ENCODE data around the gene FGGY.
A peak's percentile ranks its signal among the peaks of the same experiment; 100 is the strongest.

FGGY gene

DNA sequence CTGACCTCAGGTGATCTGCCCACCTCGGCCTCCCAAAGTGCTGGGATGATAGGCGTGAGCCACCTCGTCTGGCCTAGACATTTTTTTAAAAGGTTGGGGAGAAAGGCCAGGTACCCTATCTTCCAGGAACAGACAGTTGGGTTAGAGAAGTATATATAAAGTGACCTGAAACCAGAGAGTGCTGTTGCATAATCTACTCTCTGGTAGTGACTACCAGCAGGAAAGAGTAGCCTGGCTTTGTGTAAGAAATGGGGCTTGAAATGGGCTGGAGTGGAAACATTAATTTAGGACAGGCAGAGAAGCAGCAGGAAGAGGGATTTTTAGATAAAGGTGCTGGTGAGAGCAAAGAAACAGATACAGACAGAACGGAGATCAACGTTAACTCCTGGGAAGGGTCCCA lies 392.1 kb downstream of the FGGY start:
- H3K9ac ChIP-seq (ENCODE audit: low read depth, low read length): no peak overlapping the region
- H3K27ac ChIP-seq (ENCODE audit: low read length): no peak overlapping the region
- H3K9me3 ChIP-seq (ENCODE audit: insufficient read depth, low read depth, low read length): no peaks in the 10 kb centered on the region
- 0 out of 2 replicates have a peak, but pooled peaks cover 7% of the 10 kb centered on the region for H3K4me1 ChIP-seq (ENCODE audit: insufficient read depth, low read length)
- H3K27me3 ChIP-seq (ENCODE audit: insufficient read depth, low read length): no peaks in the 10 kb centered on the region
- H3K4me3 ChIP-seq (ENCODE audit: low read length): no peak overlapping the region
- H3K36me3 ChIP-seq (ENCODE audit: insufficient read depth, low read depth, low read length): no peaks in the 10 kb centered on the region

DNA sequence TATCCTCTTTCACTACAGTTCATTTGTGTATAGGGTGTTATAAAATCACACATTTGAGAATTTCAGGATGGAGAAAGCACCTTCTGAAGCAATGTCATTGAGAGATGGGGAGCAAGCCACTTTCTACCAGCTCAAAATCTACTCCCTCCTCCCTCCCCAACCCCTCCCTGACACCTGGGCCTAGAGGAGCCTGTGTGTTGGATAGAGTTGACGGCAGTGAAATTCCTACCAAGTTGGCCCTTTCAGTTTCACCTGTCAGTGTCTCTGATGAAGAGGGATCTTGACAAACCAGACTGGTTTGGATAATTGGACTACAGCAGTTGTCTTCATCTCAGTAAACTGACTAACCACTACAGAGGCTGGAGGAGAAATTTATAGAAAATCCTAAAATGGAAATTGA lies 392.8 kb downstream of the FGGY start:
- no peak overlapping the region for H3K4me3 ChIP-seq (ENCODE audit: low read length)
- no peak overlapping the region for H3K27ac ChIP-seq (ENCODE audit: low read length)
- H3K9ac ChIP-seq (ENCODE audit: low read depth, low read length): no peak overlapping the region
- no peaks in the 10 kb centered on the region for H3K27me3 ChIP-seq (ENCODE audit: insufficient read depth, low read length)
- 0 out of 2 replicates have a peak, but pooled peaks cover 7% of the 10 kb centered on the region for H3K4me1 ChIP-seq (ENCODE audit: insufficient read depth, low read length)
- no peaks in the 10 kb centered on the region for H3K36me3 ChIP-seq (ENCODE audit: insufficient read depth, low read depth, low read length)
- H3K9me3 ChIP-seq (ENCODE audit: insufficient read depth, low read depth, low read length): no peaks in the 10 kb centered on the region

DNA sequence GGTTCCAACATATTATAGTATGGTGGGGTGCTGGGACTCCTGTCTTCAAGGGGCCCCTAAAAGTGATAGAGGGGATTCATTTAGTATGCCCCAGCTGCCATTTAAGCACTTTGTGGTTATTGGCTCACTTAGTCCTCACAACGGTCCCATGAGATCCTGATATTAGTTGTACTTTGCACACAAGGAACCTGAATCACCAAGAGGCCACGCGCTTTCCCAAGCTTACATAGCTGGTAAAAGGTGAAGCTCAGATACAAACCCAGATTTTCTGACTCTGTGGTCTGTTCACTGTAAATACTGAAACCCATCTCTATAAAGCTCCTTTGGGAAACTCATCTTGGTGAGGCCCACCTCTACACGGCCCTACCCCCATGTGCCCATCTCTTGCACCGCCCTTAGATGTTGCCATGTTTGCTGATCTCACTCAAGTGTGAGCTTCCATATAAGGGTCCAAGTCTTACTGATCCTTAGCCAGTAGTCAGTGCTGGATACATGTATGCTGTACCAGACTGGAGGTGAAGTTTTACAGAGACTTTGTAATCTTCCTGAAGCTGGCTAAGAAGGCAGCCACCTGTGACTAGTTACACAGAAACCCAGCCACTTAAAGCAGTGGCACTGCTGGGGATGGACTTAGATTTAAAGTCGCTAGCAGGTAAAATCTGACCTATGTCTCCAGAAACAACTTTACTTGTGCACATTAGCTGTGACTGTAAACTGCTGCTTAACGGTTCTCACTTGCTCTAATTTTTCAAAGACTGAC lies 393.5 kb downstream of the FGGY start:
- Histone ChIP-seq H3K9me3 (ENCODE audit: insufficient read depth, low read depth, low read length) (no peaks in the 10 kb centered on the region), H3K9ac (ENCODE audit: low read depth, low read length) (no peak overlapping the region), H3K4me1 (ENCODE audit: insufficient read depth, low read length) (0 out of 2 replicates have a peak, but pooled peaks cover 7% of the 10 kb centered on the region), H3K4me3 (ENCODE audit: low read length) (no peak overlapping the region), H3K36me3 (ENCODE audit: insufficient read depth, low read depth, low read length) (no peaks in the 10 kb centered on the region), H3K27ac (ENCODE audit: low read length) (no peak overlapping the region), H3K27me3 (ENCODE audit: insufficient read depth, low read length) (no peaks in the 10 kb centered on the region)

DNA sequence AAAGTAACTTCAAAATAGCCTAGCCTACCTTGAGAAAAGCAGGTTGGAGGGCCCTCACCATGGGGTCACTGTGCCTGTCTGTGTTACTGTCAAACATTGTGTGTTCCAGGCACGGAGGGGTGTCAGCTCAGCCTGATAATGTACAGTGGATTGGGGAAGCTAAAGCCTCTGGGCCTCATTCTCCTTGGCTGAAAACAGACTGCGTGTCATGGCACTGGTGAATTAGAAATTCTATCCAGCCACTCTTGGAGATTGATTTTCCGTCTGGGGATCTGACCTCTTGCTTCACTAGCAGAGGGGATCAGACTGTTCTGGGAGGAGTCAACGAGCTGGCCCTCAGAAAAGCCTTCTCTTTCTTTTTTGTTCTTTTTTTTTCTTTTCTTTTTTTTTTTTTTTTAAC lies 394.4 kb downstream of the FGGY start:
- Histone ChIP-seq H3K27me3 (ENCODE audit: insufficient read depth, low read length) (no peaks in the 10 kb centered on the region), H3K9ac (ENCODE audit: low read depth, low read length) (no peak overlapping the region), H3K27ac (ENCODE audit: low read length) (no peak overlapping the region), H3K36me3 (ENCODE audit: insufficient read depth, low read depth, low read length) (no peaks in the 10 kb centered on the region), H3K9me3 (ENCODE audit: insufficient read depth, low read depth, low read length) (no peaks in the 10 kb centered on the region), H3K4me3 (ENCODE audit: low read length) (no peak overlapping the region), H3K4me1 (ENCODE audit: insufficient read depth, low read length) (0 out of 2 replicates have a peak, but pooled peaks cover 4% of the 10 kb centered on the region)

DNA sequence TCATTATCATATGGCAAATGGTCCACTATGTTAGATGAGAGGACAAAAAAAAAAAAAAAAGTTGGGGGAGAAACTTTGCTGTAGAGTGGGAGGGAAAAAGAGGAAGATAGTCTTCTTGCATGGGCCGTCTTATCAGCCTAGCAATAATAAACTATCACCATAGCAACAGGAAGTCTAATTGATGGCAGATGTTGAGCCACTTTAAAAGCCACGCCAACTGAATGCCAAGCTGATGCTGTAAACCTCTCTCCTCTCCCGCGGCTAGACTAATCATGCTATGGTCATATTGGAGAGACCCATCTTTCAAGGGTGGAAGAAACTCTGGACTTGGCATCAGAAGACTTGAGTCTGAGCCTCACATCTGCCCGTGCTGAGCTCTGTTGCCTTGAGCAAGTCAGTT lies 395.7 kb downstream of the FGGY start:
- H3K27ac ChIP-seq (ENCODE audit: low read length): no peak overlapping the region
- no peak overlapping the region for H3K9ac ChIP-seq (ENCODE audit: low read depth, low read length)
- no peaks in the 10 kb centered on the region for H3K27me3 ChIP-seq (ENCODE audit: insufficient read depth, low read length)
- H3K4me3 ChIP-seq (ENCODE audit: low read length): no peak overlapping the region
- H3K9me3 ChIP-seq (ENCODE audit: insufficient read depth, low read depth, low read length): no peaks in the 10 kb centered on the region
- H3K36me3 ChIP-seq (ENCODE audit: insufficient read depth, low read depth, low read length): no peaks in the 10 kb centered on the region
- peaks cover 4% of the 10 kb centered on the region; the same call in 1 of the 2 replicates for H3K4me1 ChIP-seq (ENCODE audit: insufficient read depth, low read length)

DNA sequence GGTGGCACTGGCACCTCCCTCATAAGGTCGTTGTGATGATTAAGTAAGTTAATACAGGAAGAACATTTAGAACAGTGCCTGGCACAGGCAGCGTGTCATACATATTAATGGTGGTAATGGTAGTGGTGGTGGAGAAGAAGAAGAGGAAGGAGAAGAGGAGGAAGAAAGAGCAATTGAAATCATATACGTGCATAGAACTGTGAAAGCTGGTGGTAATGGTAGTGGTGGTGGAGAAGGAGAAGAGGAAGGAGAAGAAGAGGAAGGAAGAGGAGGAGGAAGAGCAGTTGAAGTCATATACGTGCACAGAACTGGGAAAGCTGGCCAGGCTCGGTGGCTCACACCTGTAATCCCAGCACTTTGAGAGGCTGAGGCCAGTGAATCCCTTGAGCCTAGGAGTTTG lies 396.5 kb downstream of the FGGY start:
- no peaks in the 10 kb centered on the region for H3K36me3 ChIP-seq (ENCODE audit: insufficient read depth, low read depth, low read length)
- no peak overlapping the region for H3K27ac ChIP-seq (ENCODE audit: low read length)
- H3K4me3 ChIP-seq (ENCODE audit: low read length): no peak overlapping the region
- H3K27me3 ChIP-seq (ENCODE audit: insufficient read depth, low read length): no peaks in the 10 kb centered on the region
- peaks cover 11% of the 10 kb centered on the region; the same call in 1 of the 2 replicates for H3K4me1 ChIP-seq (ENCODE audit: insufficient read depth, low read length)
- H3K9me3 ChIP-seq (ENCODE audit: insufficient read depth, low read depth, low read length): no peaks in the 10 kb centered on the region
- no peak overlapping the region for H3K9ac ChIP-seq (ENCODE audit: low read depth, low read length)

DNA sequence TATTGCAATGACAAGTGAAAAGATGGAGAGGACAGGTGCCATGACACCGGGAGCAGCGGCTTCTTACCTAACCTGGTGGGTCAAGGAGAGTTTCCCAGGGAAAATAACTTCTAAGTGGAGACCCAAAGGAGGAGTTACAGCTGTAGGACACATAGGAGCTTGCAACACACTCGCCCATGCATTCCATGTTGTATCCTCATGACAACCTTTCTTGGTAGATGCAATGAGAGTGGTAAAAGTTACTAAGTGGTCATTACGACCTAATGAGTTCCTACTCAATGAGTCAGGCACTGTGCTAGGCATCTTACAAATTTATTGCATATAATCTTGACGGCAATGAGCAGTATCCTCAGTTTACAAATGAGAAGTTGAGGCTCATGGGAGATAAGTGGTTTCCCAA lies 398.4 kb downstream of the FGGY start:
- no peaks in the 10 kb centered on the region for H3K36me3 ChIP-seq (ENCODE audit: insufficient read depth, low read depth, low read length)
- no peak overlapping the region for H3K27ac ChIP-seq (ENCODE audit: low read length)
- H3K9ac ChIP-seq (ENCODE audit: low read depth, low read length): no peak overlapping the region
- no peak overlapping the region for H3K4me3 ChIP-seq (ENCODE audit: low read length)
- H3K4me1 ChIP-seq (ENCODE audit: insufficient read depth, low read length): peaks cover 18% of the 10 kb centered on the region; the same call in 1 of the 2 replicates
- no peaks in the 10 kb centered on the region for H3K9me3 ChIP-seq (ENCODE audit: insufficient read depth, low read depth, low read length)
- H3K27me3 ChIP-seq (ENCODE audit: insufficient read depth, low read length): no peaks in the 10 kb centered on the region

DNA sequence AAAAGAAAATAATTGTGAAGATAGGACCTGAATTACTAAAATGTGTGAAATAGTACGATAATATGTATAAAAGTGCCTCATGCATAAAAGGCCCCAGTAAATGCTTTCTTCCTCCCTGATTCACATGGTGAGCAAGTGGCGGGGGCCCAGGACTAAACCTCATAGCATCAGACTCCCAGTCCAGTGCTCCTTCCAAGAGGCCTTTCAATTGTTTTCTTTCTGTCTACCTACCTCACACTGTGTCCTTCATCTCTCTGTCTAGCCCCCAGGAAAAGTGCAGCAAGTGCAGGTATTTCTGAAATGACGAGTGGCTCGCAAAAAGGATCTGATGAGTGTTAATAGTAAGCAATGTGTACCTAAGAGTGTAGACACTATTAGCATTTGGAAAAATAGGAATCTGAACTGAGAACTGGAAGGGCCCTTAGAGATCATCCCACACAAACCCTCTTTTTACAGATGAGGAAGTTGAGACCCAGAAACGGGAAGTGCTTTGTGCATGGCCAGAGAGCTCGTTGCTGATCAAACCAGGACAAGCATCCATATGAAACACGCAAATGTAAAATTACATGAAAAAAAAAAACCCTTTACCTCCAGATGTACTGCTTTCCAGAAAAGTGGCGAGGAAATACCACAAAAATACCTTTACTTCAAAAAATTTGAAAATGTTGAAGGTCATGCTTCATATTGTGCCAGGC lies 399.7 kb downstream of the FGGY start:
- Histone ChIP-seq H3K4me1 (ENCODE audit: insufficient read depth, low read length) (peaks cover 18% of the 10 kb centered on the region; the same call in 1 of the 2 replicates), H3K9me3 (ENCODE audit: insufficient read depth, low read depth, low read length) (no peaks in the 10 kb centered on the region), H3K27me3 (ENCODE audit: insufficient read depth, low read length) (no peaks in the 10 kb centered on the region), H3K9ac (ENCODE audit: low read depth, low read length) (no peak overlapping the region), H3K36me3 (ENCODE audit: insufficient read depth, low read depth, low read length) (no peaks in the 10 kb centered on the region), H3K4me3 (ENCODE audit: low read length) (no peak overlapping the region), H3K27ac (ENCODE audit: low read length) (no peak overlapping the region)

DNA sequence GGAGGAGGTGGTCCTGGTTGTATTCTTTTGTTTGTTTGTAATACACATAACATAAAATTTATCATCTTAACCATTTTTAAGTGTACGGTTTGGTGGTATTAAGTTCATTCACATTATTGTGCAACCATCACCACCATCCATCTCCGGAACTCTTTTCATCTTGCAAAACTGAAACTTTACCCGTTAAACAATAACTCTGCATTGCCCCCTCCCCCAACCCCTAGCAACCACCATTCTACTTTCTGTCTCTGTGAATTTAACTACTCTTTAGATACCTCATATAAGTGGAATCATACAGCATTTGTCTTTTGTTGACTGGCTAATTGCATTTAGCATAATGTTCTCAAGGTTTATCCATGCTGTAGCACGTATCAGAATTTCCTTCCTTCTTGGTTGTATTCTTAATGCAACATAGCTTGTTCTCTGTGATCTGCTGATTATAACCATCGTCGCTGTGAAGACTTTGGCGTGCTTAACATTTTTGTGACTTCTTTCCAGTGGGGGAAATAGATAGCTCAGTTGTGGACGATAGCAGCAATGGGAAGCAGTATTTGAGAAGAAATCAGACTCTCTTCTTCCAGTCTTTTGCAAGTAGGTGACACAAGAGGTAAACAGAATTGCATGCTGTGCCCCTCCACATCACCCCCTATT lies 400.4 kb downstream of the FGGY start:
- Histone ChIP-seq H3K36me3 (ENCODE audit: insufficient read depth, low read depth, low read length) (no peaks in the 10 kb centered on the region), H3K4me3 (ENCODE audit: low read length) (no peak overlapping the region), H3K27ac (ENCODE audit: low read length) (no peak overlapping the region), H3K27me3 (ENCODE audit: insufficient read depth, low read length) (no peaks in the 10 kb centered on the region), H3K4me1 (ENCODE audit: insufficient read depth, low read length) (peaks cover 18% of the 10 kb centered on the region; the same call in 1 of the 2 replicates), H3K9ac (ENCODE audit: low read depth, low read length) (no peak overlapping the region), H3K9me3 (ENCODE audit: insufficient read depth, low read depth, low read length) (no peaks in the 10 kb centered on the region)

DNA sequence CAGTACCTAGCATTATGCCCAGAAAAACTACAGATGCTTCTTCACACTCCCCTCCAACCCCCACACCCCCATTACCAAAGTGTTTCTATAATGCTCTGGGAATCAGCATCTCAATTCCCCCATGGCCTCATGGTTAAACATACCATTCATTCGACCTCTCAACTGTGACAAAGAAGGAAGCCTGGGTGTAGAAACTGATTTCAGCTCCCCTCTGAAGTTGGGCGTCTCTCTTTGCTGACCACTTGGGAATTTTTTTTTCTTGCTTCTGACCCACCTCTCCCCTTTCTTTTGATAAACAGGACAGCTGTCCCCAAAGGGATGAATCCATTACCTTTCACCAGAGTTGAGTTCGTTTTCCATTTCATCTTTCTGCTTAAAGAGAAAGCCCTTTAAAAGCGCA lies 401.5 kb downstream of the FGGY start:
- Histone ChIP-seq H3K4me1 (ENCODE audit: insufficient read depth, low read length) (peaks cover 18% of the 10 kb centered on the region; the same call in 1 of the 2 replicates), H3K36me3 (ENCODE audit: insufficient read depth, low read depth, low read length) (no peaks in the 10 kb centered on the region), H3K27me3 (ENCODE audit: insufficient read depth, low read length) (no peaks in the 10 kb centered on the region), H3K9ac (ENCODE audit: low read depth, low read length) (peak overlapping the region; percentile 28; the same call in 1 of the 2 replicates), H3K9me3 (ENCODE audit: insufficient read depth, low read depth, low read length) (no peaks in the 10 kb centered on the region), H3K27ac (ENCODE audit: low read length) (no peak overlapping the region), H3K4me3 (ENCODE audit: low read length) (peak overlapping the region; percentile 9; the same call in 1 of the 2 replicates)

DNA sequence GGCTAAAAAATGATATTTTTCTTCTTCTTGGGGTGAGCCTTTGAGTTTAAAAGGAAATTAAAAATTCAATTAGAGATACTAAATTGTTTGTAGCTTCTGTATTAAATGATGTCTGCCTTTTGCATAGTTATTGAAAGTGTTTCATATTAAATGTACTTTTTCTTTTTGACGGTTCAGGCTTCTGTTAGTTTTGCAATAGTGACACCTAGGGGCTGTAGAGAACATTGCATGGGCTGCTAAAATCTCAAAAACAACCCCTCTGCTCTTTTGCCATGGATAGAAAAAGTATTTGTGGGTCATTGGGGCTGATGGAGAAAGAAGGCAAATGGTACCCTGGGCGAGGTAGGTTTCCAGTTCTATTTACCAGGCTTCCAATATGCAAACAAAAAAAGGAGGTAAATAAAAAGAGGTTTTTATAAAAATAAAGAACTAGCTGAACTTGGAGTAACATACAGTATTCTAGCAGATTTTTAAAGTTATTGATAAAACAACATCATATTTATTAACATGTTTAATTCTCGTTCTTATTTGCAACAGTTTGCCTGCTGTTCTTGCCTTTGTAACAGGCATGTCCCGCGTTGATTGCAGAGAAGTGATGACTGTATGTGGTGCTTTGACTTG lies 402.4 kb downstream of the FGGY start:
- Histone ChIP-seq H3K4me3 (ENCODE audit: low read length) (no peak overlapping the region), H3K27me3 (ENCODE audit: insufficient read depth, low read length) (no peaks in the 10 kb centered on the region), H3K9me3 (ENCODE audit: insufficient read depth, low read depth, low read length) (no peaks in the 10 kb centered on the region), H3K27ac (ENCODE audit: low read length) (no peak overlapping the region), H3K36me3 (ENCODE audit: insufficient read depth, low read depth, low read length) (no peaks in the 10 kb centered on the region), H3K9ac (ENCODE audit: low read depth, low read length) (no peak overlapping the region), H3K4me1 (ENCODE audit: insufficient read depth, low read length) (peaks cover 18% of the 10 kb centered on the region; the same call in 1 of the 2 replicates)

Data from iPS-20b (cell line).